Naive thymus-derived CD4-positive, alpha-beta T cell (primary cell): ENCODE data around the gene AIFM3. TPM values are rescaled to one million over a fixed set of nuclear protein-coding genes. Genes with fewer than 3 reads are reported as not detected.

Experiments
- ATAC-seq: fragments of 150-1000 bp; cut with Tn5 transposase; 2 replicates; pipeline ENCODE4 v1.10.0; 2021; ENCODE audit warnings: mild to moderate bottlenecking, moderate library complexity
- CTCF ChIA-PET: fragments of 350-600 bp; sonication (Branson Sonifier 250); formaldehyde crosslinking; loops from one replicate; lab custom pipeline; 2021; ENCODE audit warnings: antibody characterized with exemption; lab: Charles Lee
- POLR2A ChIA-PET: fragments of 350-600 bp; sonication (Branson Sonifier 250); formaldehyde crosslinking; loops from one replicate; lab custom pipeline; 2021; ENCODE audit warnings: antibody characterized with exemption, inconsistent platforms; lab: Charles Lee
- DNase-seq, 9 donors: peaks; one replicate each; pipeline versions ENCODE4 v3.0.0 to v3.0.0-alpha.2; 2020 to 2022; ENCODE audit warnings: mixed read lengths in 1 of 9
- H3K27ac ChIP-seq: one replicate; pipeline ENCODE4 v1.7.0; 2013; ENCODE audit warnings: mild to moderate bottlenecking, low read depth, low read length, moderate library complexity
- H3K27me3 ChIP-seq, 2 donors: one replicate each; pipeline ENCODE4 v1.7.0; 2013; ENCODE audit warnings: low read length in 2 of 2, mild to moderate bottlenecking in 2 of 2, moderate library complexity in 2 of 2; ENCODE audit not compliant: control insufficient read depth in 2 of 2, insufficient read depth in 2 of 2
- H3K36me3 ChIP-seq, 3 experiments: 1 replicate in 2 of 3; 2 replicates in 1 of 3; pipeline ENCODE4 v1.7.0; 2013; ENCODE audit warnings: low read length in 3 of 3, mild to moderate bottlenecking in 3 of 3, moderate library complexity in 1 of 3; ENCODE audit not compliant: insufficient read depth in 3 of 3, control insufficient read depth in 2 of 3
- H3K4me1 ChIP-seq, 2 donors: one replicate each; pipeline ENCODE4 v1.7.0; 2013; ENCODE audit warnings: low read length in 2 of 2, mild to moderate bottlenecking in 2 of 2, moderate library complexity in 1 of 2; ENCODE audit not compliant: control insufficient read depth in 2 of 2, insufficient read depth in 2 of 2
- H3K4me3 ChIP-seq: 2 replicates; pipeline ENCODE4 v1.7.0; 2013; ENCODE audit warnings: mild to moderate bottlenecking, low read length
- H3K9me3 ChIP-seq, 3 experiments: 1 replicate in 2 of 3; 2 replicates in 1 of 3; pipeline ENCODE4 v1.7.0; 2013; ENCODE audit warnings: low read length in 3 of 3; ENCODE audit not compliant: control insufficient read depth in 2 of 3
- H3K27ac Mint-ChIP-seq, 9 donors: one replicate each; pipeline ENCODE4 v1.8.0; 2020 to 2022; ENCODE audit warnings: mixed read lengths in 9 of 9, mild to moderate bottlenecking in 8 of 9, moderate library complexity in 5 of 9, inconsistent platforms in 2 of 9
- H3K27me3 Mint-ChIP-seq, 5 donors: one replicate each; pipeline ENCODE4 v1.8.0; 2021 to 2022; ENCODE audit warnings: mixed read lengths in 5 of 5, mild to moderate bottlenecking in 1 of 5
- H3K36me3 Mint-ChIP-seq, 5 donors: one replicate each; pipeline ENCODE4 v1.8.0; 2020 to 2022; ENCODE audit warnings: mixed read lengths in 5 of 5, mild to moderate bottlenecking in 3 of 5, inconsistent platforms in 1 of 5
- H3K4me1 Mint-ChIP-seq, 7 donors: one replicate each; pipeline ENCODE4 v1.8.0; 2020 to 2022; ENCODE audit warnings: mixed read lengths in 7 of 7, mild to moderate bottlenecking in 3 of 7, inconsistent platforms in 1 of 7
- H3K4me3 Mint-ChIP-seq, 10 donors: one replicate each; pipeline ENCODE4 v1.8.0; 2020 to 2022; ENCODE audit warnings: mild to moderate bottlenecking in 10 of 10, mixed read lengths in 10 of 10, moderate library complexity in 6 of 10, inconsistent platforms in 2 of 10
- H3K9me3 Mint-ChIP-seq, 11 donors: one replicate each; pipeline ENCODE4 v1.8.0; 2020 to 2022; ENCODE audit warnings: mixed read lengths in 11 of 11, mild to moderate bottlenecking in 4 of 11, inconsistent platforms in 1 of 11, moderate library complexity in 1 of 11
- intact Hi-C, 2 donors: fragments of 100-400 bp; cut with micrococcal nuclease; formaldehyde crosslinking; loops; one replicate each; pipeline ENCODE4 v1.15.1; 2023
- polyA plus RNA-seq, 2 donors: library from polyadenylated mRNA; unstranded; fragments of 300-500 nt; fragmentation: Illumina TruSeq; gene quantifications; one replicate each; pipeline ENCODE4 v1.2.3, GENCODE V29; 2021
- total RNA-seq, 6 experiments: library from RNA in 5 of 6; stranded (reverse) in 5 of 6; gene quantifications; 1 replicate in 5 of 6; 2 replicates in 1 of 6; pipeline ENCODE4 v1.2.3 and lab custom pipeline; 2021 to 2026

AIFM3 gene
- total and polyA plus RNA-seq, 7 experiments from 2014 or later = 0.17 to 9.0 (median 0.97) TPM

DNA sequence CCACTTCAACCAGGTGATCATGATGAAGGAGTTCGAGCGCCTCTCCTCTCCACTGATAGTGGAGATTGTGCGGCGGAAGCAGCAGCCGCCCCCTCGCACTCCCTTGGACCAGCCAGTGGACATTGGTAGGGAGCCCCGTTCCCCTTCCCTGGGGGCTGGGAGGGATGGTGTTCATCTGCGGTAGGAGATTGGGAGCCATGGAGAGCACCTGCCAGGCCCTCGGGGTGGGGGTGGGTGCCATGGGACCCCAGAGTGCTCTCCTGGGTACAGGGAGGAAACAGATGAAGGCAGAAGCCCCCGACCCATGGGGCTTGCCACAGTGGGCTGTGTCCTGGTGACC is 27.8 kb downstream of the AIFM3 start:
- ChIA-PET POLR2A (interaction anchor here (1.5 kb wide), 1 partner anchor 9 kb away, joined by 4 read pairs; no protein-coding TSS in a partner anchor), CTCF (no interaction called here)
- Mint-ChIP-seq H3K27me3 (no peaks in the 10 kb centered on the region), H3K4me3 (no peak overlapping the region), H3K36me3 (no peaks in the 10 kb centered on the region), H3K27ac (peak overlapping the region in 1 of 9 donors; percentile 23), H3K9me3 (no peaks in the 10 kb centered on the region), H3K4me1 (peaks cover under 1 to 11% (median 9%) of the 10 kb centered on the region in 7 donors)
- H3K4me1 ChIP-seq = peaks cover 0 to 4% of the 10 kb centered on the region in 2 donors
- no peak overlapping the region for H3K27ac ChIP-seq
- intact Hi-C loops = no loop called here
- no peak overlapping the region for H3K4me3 ChIP-seq
- H3K27me3 ChIP-seq = no peaks in the 10 kb centered on the region
- ATAC-seq (no peak), DNase-seq (no peak)
- H3K36me3 ChIP-seq = peaks cover 0 to 90% (median 9%) of the 10 kb centered on the region in 3 experiments
- no peaks in the 10 kb centered on the region for H3K9me3 ChIP-seq

DNA sequence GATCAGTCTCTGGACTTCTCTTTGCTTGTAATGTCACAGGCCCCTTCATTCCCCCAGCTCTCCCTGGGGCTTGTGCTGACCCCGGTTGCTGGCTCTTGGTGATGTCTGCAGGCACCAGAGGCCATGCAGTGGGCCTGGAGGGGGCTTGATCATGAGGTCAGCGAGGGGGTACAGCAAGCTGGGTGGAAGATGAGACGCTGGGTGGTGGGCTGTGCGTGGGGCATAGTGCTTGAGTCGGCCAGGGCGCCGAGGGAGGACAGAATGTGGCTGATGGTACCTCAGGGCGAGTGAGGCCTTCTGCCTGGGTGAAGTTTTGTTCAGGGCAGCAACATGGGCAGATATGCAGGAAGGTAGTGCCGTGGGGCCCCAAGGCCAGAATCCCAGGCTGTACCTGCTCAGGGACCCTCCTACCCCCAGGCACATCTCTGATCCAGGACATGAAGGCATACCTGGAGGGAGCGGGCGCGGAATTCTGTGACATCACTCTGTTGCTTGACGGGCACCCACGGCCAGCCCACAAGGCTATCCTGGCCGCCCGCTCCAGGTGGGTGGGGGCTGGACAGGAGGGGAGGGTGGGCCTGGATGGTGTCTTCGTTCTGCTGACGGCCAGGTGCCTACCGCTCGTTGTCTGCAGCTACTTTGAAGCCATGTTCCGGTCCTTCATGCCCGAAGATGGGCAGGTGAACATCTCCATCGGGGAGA is 28.4 kb downstream of the AIFM3 start:
- ChIA-PET CTCF (no interaction called here), POLR2A (no interaction called here)
- DNase-seq = no peak
- no peaks in the 10 kb centered on the region for H3K9me3 Mint-ChIP-seq
- H3K4me3 ChIP-seq = no peak overlapping the region
- no peak for ATAC-seq
- no peak overlapping the region for H3K4me3 Mint-ChIP-seq
- no peaks in the 10 kb centered on the region for H3K27me3 ChIP-seq
- H3K27me3 Mint-ChIP-seq = no peaks in the 10 kb centered on the region
- H3K36me3 Mint-ChIP-seq = no peaks in the 10 kb centered on the region
- H3K9me3 ChIP-seq = no peaks in the 10 kb centered on the region
- H3K36me3 ChIP-seq = peaks cover 0 to 96% (median 10%) of the 10 kb centered on the region in 3 experiments
- intact Hi-C loops = no loop called here
- peaks cover 4 to 10% of the 10 kb centered on the region in 2 donors for H3K4me1 ChIP-seq
- peak overlapping the region in 3 of 9 donors; percentile 33 to 75 (median 70) for H3K27ac Mint-ChIP-seq
- H3K4me1 Mint-ChIP-seq = peaks cover 5 to 15% (median 10%) of the 10 kb centered on the region in 7 donors
- no peak overlapping the region for H3K27ac ChIP-seq

DNA sequence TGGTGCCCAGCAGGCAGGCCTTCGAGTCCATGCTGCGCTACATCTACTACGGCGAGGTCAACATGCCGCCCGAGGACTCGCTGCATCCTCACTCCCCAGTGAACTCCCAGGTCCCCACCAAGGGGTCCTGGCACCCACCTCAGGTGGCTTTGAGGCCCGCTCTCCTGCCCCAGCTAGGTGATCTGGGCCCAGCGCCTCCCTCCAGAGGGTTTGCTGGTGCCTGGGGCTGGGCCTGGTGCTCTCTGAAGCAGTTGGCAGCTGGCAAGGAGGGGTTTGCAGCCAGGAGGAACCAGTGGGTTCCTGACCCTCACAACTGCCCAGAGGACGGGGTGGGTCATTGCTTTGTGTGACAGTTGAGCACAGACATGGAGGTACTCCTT is 29.0 kb downstream of the AIFM3 start:
- DNase-seq (no peak), ATAC-seq (no peak)
- Histone ChIP-seq H3K4me3 (no peak overlapping the region), H3K9me3 (no peaks in the 10 kb centered on the region), H3K27me3 (no peaks in the 10 kb centered on the region), H3K27ac (no peak overlapping the region), H3K4me1 (peaks cover 9 to 14% of the 10 kb centered on the region in 2 donors), H3K36me3 (peaks cover 0 to 94% (median 10%) of the 10 kb centered on the region in 3 experiments)
- ChIA-PET POLR2A (no interaction called here), CTCF (no interaction called here)
- peaks cover 5 to 19% (median 11%) of the 10 kb centered on the region in 7 donors for H3K4me1 Mint-ChIP-seq
- H3K27me3 Mint-ChIP-seq = no peaks in the 10 kb centered on the region
- no peak overlapping the region for H3K4me3 Mint-ChIP-seq
- intact Hi-C loops = no loop called here
- H3K27ac Mint-ChIP-seq = peak overlapping the region in 4 of 9 donors; percentile 22 to 70 (median 53)
- H3K9me3 Mint-ChIP-seq = no peaks in the 10 kb centered on the region
- no peaks in the 10 kb centered on the region for H3K36me3 Mint-ChIP-seq

DNA sequence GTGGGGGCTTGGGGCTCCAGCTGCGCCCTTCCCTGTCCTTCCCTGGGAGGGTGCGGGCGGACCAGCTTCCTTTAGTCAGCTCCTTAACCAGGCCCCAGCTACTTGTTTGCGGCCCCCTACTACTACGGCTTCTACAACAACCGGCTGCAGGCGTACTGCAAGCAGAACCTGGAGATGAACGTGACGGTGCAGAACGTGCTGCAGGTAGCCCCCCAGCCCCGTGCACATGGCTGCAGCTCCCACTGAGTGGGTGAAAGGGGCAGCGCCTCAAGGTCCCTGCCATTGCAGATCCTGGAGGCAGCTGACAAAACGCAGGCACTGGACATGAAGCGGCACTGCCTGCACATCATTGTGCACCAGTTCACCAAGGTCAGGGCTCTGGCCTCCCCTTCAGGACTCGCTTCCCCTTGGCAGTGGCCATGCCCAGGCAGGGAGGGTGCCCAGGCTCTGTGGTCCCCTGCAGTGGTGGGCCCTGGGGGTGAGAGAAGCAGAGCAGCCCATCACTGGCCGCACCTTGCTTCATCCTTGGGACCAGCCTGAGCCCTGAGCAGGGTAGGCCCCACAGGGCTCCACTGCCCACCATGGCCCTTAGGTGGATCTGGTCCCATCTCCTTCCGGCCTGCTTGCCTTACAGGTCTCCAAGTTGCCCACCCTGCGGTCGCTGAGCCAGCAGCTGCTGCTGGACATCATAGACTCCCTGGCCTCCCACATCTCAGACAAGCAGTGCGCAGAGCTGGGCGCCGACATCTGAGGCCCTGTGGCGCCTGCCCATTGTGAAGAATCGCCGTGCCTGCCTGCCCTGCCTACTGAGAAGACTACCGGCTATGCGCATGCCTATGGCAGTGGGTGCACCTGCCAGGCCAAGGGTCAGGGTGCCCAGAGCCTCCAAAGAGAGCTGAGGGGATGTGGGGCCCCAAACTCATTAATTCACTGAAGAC is 29.8 kb downstream of the AIFM3 start:
- Histone ChIP-seq H3K27ac (no peak overlapping the region), H3K4me1 (peaks cover 12 to 14% of the 10 kb centered on the region in 2 donors), H3K9me3 (no peaks in the 10 kb centered on the region), H3K36me3 (peaks cover 0 to 86% (median 10%) of the 10 kb centered on the region in 3 experiments), H3K4me3 (no peak overlapping the region), H3K27me3 (no peaks in the 10 kb centered on the region)
- Mint-ChIP-seq H3K27me3 (no peaks in the 10 kb centered on the region), H3K4me1 (peaks cover 7 to 25% (median 11%) of the 10 kb centered on the region in 7 donors), H3K27ac (peak overlapping the region in 4 of 9 donors; percentile 14 to 50 (median 30)), H3K4me3 (no peak overlapping the region), H3K36me3 (peaks cover 0 to 4% (median 2%) of the 10 kb centered on the region in 5 donors), H3K9me3 (peaks cover 0 to 4% (median 0%) of the 10 kb centered on the region in 11 donors)
- no peak for ATAC-seq
- ChIA-PET POLR2A (interaction anchor here (1.0 kb wide), 1 partner anchor 14 kb away, joined by 3 read pairs; the partner anchor contains the start of gene LZTR1), CTCF (no interaction called here)
- intact Hi-C loops = no loop called here
- DNase-seq = no peak

GRCh38 chr22:20997536-20998257 is 30.6 kb downstream of the AIFM3 start:
- no peak overlapping the region for H3K4me3 ChIP-seq
- peaks cover 0 to 78% (median 3%) of the 10 kb centered on the region in 3 experiments for H3K36me3 ChIP-seq
- no peaks in the 10 kb centered on the region for H3K27me3 Mint-ChIP-seq
- H3K27ac Mint-ChIP-seq = peak overlapping the region in 1 of 9 donors; percentile 72
- ChIA-PET CTCF (no interaction called here), POLR2A (interaction anchor here (1.0 kb wide), 1 partner anchor 15 kb away, joined by 3 read pairs; the partner anchor contains the start of gene LZTR1)
- H3K4me1 Mint-ChIP-seq = peaks cover 9 to 26% (median 11%) of the 10 kb centered on the region in 7 donors
- H3K4me3 Mint-ChIP-seq = no peak overlapping the region
- peaks cover 14% of the 10 kb centered on the region in 2 donors for H3K4me1 ChIP-seq
- no peaks in the 10 kb centered on the region for H3K27me3 ChIP-seq
- intact Hi-C loops = no loop called here
- peaks cover 0 to 4% (median 2%) of the 10 kb centered on the region in 5 donors for H3K36me3 Mint-ChIP-seq
- H3K9me3 ChIP-seq = no peaks in the 10 kb centered on the region
- DNase-seq (no peak), ATAC-seq (no peak)
- H3K9me3 Mint-ChIP-seq = peaks cover 0 to 4% (median 0%) of the 10 kb centered on the region in 11 donors
- no peak overlapping the region for H3K27ac ChIP-seq
